Neural cell (in vitro differentiated cells): Measurements from ENCODE around the gene SPACA6. TPM values are rescaled to one million over a fixed set of nuclear protein-coding genes. Genes with fewer than 3 reads are reported as not detected.

Experiments
- H2AFZ ChIP-seq: fragments of 200-600, 300-800 bp; sonication (generic), shearing (Covaris generic); 2 replicates; pipeline ENCODE4 v1.6.0; 2014; ENCODE audit warnings: low read depth, mild to moderate bottlenecking, antibody characterized with exemption, low read length, moderate library complexity
- H3F3A ChIP-seq: fragments of 200-600 bp; shearing (Covaris generic); 2 replicates; pipeline ENCODE4 v1.6.1; 2016; ENCODE audit warnings: mild to moderate bottlenecking, moderate library complexity, mixed read lengths, antibody characterized with exemption, low read length; ENCODE audit not compliant: insufficient read depth, poor library complexity, severe bottlenecking
- H3K27ac ChIP-seq: fragments of 200-600, 300-800 bp; sonication (generic), shearing (Covaris generic); 2 replicates; pipeline ENCODE4 v1.5.1; 2014; ENCODE audit warnings: mild to moderate bottlenecking, low read length, moderate library complexity
- H3K27me3 ChIP-seq: fragments of 300-800, 200-600 bp; sonication (generic), shearing (Covaris generic); 2 replicates; pipeline ENCODE4 v1.6.0; 2014; ENCODE audit warnings: mild to moderate bottlenecking, low read depth, low read length, moderate library complexity; ENCODE audit not compliant: insufficient read depth
- H3K36me3 ChIP-seq: fragments of 300-800, 200-600 bp; sonication (generic), shearing (Covaris generic); 2 replicates; pipeline ENCODE4 v1.5.1; 2014; ENCODE audit warnings: mild to moderate bottlenecking, antibody characterized with exemption, low read length, moderate library complexity; ENCODE audit not compliant: insufficient read depth
- H3K4me2 ChIP-seq: fragments of 300-800, 200-600 bp; sonication (generic), shearing (Covaris generic); 2 replicates; pipeline ENCODE4 v1.6.0; 2014; ENCODE audit warnings: mild to moderate bottlenecking, low read length
- H3K4me3 ChIP-seq: fragments of 300-800, 200-600 bp; sonication (generic), shearing (Covaris generic); 2 replicates; pipeline ENCODE4 v1.5.1; 2014; ENCODE audit warnings: mild to moderate bottlenecking, low read length, moderate library complexity
- H3K79me2 ChIP-seq: fragments of 200-600 bp; shearing (Covaris generic); replicated peaks from 2 replicates; pipeline ENCODE4 v1.6.0; 2014; ENCODE audit warnings: mild to moderate bottlenecking, low read length, moderate library complexity; ENCODE audit not compliant: insufficient read depth
- H3K9ac ChIP-seq: fragments of 300-800, 200-600 bp; sonication (generic), shearing (Covaris generic); 2 replicates; pipeline ENCODE4 v1.6.1; 2016; ENCODE audit warnings: mild to moderate bottlenecking, low read length, mixed read lengths
- H3K9me2 ChIP-seq: fragments of 200-600 bp; shearing (Covaris generic); 2 replicates; pipeline ENCODE4 v1.6.1; 2016; ENCODE audit warnings: mild to moderate bottlenecking, low read length, mixed read lengths; ENCODE audit not compliant: insufficient read depth
- H3K9me3 ChIP-seq: fragments of 200-600, 300-800 bp; sonication (generic), shearing (Covaris generic); 2 replicates; pipeline ENCODE4 v1.6.1; 2016; ENCODE audit warnings: mild to moderate bottlenecking, mixed run types, low read length, moderate library complexity, mixed read lengths
- H4K20me1 ChIP-seq: fragments of 200-600 bp; shearing (Covaris generic); 2 replicates; pipeline ENCODE4 v1.6.1; 2016; ENCODE audit warnings: mild to moderate bottlenecking, mixed run types; ENCODE audit not compliant: insufficient read depth
- EP300 ChIP-seq: fragments of 450-650 bp; conservative IDR thresholded peaks from 2 replicates; pipeline ENCODE4 v1.6.1; 2014; ENCODE audit warnings: antibody characterized with exemption, mild to moderate bottlenecking, moderate library complexity; ENCODE audit not compliant: poor library complexity, severe bottlenecking
- EZH2 ChIP-seq: fragments of 200-600, 300-800 bp; shearing (Covaris generic), sonication (generic); IDR thresholded peaks from 2 replicates; pipeline ENCODE4 v1.6.1; 2014; ENCODE audit warnings: antibody characterized with exemption, low read length, borderline replicate concordance, mild to moderate bottlenecking; ENCODE audit not compliant: insufficient read depth, poor library complexity, severe bottlenecking
- MXI1 ChIP-seq: fragments of 450-650 bp; conservative IDR thresholded peaks from 2 replicates; pipeline ENCODE4 v1.6.1; 2014; ENCODE audit warnings: antibody characterized with exemption, mild to moderate bottlenecking; ENCODE audit not compliant: poor library complexity, severe bottlenecking
- POLR2AphosphoS5 ChIP-seq: IDR thresholded peaks from 2 replicates; pipeline ENCODE4 v1.6.1; 2012
- RAD21 ChIP-seq: fragments of 450-650 bp; conservative IDR thresholded peaks from 2 replicates; pipeline ENCODE4 v1.6.1; 2014; ENCODE audit warnings: antibody characterized with exemption, mild to moderate bottlenecking, moderate library complexity
- SMC3 ChIP-seq: fragments of 450-650 bp; conservative IDR thresholded peaks from 2 replicates; pipeline ENCODE4 v1.6.1; 2014; ENCODE audit warnings: antibody characterized with exemption, mild to moderate bottlenecking, moderate library complexity; ENCODE audit not compliant: poor library complexity
- TAF1 ChIP-seq: IDR thresholded peaks from 2 replicates; pipeline ENCODE4 v1.6.1; 2012; ENCODE audit warnings: low read depth
- polyA plus RNA-seq: library from polyadenylated mRNA; depleted of rRNA; stranded (reverse); fragments of >200 nt; gene quantifications from 2 replicates; pipeline ENCODE4 v1.2.3, GENCODE V29; 2014
- TF ChIP-seq, protein P1 (sequence below): fragments of 450-650 bp; IDR thresholded peaks from 2 replicates; pipeline ENCODE4 v1.5.1; 2014; ENCODE audit warnings: antibody characterized with exemption, mild to moderate bottlenecking, moderate library complexity; ENCODE audit not compliant: poor library complexity, severe bottlenecking
- TF ChIP-seq, protein P2 (sequence below): IDR thresholded peaks from 2 replicates; pipeline ENCODE4 v1.6.1; 2012; ENCODE audit warnings: borderline replicate concordance

Gene SPACA6
- polyA plus RNA-seq, 1 donor from 2014 or later: 5.2 TPM

DNA sequence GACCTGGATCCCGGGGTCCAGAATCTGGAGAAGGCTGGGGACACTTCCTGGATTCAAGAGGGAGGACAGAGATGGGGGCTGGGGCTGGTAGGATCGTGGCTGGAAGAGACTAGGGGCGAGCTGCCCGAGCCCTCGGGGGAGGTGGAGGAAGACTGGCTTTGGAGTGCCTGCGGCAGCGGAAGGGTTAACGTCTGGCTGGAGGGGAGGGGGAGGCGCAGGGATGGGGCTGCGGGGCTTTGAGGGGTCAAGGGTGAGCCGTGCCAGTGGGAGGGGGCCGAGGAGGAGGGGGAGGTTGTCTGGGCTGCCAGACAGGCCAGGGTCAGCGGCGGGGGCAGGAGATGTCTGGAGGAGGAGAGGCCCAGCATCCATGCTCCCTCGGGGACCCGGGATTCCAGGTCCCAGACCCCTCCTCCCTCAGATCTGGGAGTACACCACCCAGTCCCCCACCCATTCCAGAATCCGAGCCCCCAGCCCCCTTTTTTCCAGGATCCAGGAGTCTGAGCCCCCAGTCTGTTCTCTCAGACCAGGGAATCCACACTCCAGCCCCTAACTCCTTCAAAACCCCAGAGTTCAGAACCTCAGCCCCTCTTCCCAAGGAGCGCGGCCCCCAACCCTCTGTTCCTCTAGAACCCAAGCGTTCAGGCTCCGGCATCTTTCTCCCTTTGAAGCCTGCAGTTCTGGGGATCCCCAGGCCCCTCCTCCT, 3.2 kb upstream of the SPACA6 start:
- Histone ChIP-seq H4K20me1 (peaks cover 13% of the 10 kb centered on the region), H3F3A (no peaks in the 10 kb centered on the region), H3K9me2 (no peaks in the 10 kb centered on the region), H3K79me2 (peaks cover 46% of the 10 kb centered on the region), H3K9me3 (no peaks in the 10 kb centered on the region), H3K27me3 (no peaks in the 10 kb centered on the region), H2AFZ (no peak overlapping the region), H3K4me3 (peak overlapping the region; percentile 90), H3K36me3 (no peaks in the 10 kb centered on the region), H3K9ac (peak overlapping the region; percentile 92), H3K27ac (peak overlapping the region; percentile 99), H3K4me2 (peak overlapping the region; percentile 99)
- TF ChIP-seq, protein P1, sequence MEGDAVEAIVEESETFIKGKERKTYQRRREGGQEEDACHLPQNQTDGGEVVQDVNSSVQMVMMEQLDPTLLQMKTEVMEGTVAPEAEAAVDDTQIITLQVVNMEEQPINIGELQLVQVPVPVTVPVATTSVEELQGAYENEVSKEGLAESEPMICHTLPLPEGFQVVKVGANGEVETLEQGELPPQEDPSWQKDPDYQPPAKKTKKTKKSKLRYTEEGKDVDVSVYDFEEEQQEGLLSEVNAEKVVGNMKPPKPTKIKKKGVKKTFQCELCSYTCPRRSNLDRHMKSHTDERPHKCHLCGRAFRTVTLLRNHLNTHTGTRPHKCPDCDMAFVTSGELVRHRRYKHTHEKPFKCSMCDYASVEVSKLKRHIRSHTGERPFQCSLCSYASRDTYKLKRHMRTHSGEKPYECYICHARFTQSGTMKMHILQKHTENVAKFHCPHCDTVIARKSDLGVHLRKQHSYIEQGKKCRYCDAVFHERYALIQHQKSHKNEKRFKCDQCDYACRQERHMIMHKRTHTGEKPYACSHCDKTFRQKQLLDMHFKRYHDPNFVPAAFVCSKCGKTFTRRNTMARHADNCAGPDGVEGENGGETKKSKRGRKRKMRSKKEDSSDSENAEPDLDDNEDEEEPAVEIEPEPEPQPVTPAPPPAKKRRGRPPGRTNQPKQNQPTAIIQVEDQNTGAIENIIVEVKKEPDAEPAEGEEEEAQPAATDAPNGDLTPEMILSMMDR: no peak
- TF ChIP-seq MXI1 (no peak), EZH2 (no peak), POLR2AphosphoS5 (no peak), RAD21 (no peak), SMC3 (no peak)

DNA sequence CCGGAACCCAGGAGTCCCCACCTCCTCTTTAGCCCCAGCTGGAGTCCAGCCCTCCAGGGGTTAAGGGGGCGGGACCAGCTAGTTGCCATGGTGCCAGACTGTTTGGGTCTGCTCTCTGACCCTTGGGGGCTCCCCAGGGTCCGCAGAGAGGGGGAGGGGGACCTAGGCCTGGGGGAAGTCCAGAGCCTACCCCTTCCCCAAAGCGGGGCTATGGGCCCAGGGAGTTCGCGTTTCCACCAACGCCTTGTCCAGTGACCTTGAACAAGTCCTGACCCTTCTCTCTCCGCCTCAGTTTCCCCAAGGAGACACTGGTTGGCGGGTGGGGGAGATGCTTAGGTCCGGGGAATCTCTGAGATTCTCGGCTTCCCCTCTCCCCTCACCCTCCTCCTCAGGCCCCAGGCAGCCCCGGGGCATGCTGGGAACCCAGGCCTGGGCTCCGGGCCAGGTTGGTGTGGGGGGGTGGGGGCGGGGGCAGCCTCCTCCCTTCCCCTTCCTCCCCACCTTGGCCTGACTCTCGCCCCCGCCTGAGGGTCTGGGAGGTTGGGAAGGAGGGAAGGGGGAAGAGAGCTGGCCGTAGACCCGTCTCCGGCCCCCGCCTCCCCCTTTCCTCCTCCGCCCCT, 2.6 kb upstream of the SPACA6 start:
- peak overlapping the region; percentile 90 for H3K4me3 ChIP-seq
- no peaks in the 10 kb centered on the region for H3K36me3 ChIP-seq
- H3K9ac ChIP-seq: peak overlapping the region; percentile 92
- TF ChIP-seq, protein P1: no peak
- TF ChIP-seq SMC3 (no peak), POLR2AphosphoS5 (no peak)
- H3K27ac ChIP-seq: peak overlapping the region; percentile 99
- H4K20me1 ChIP-seq: peaks cover 13% of the 10 kb centered on the region
- peak overlapping the region; percentile 99 for H3K4me2 ChIP-seq
- H2AFZ ChIP-seq: peak overlapping the region; percentile 32
- peaks cover 46% of the 10 kb centered on the region for H3K79me2 ChIP-seq
- H3K27me3 ChIP-seq: no peaks in the 10 kb centered on the region
- no peaks in the 10 kb centered on the region for H3F3A ChIP-seq
- no peaks in the 10 kb centered on the region for H3K9me2 ChIP-seq
- no peaks in the 10 kb centered on the region for H3K9me3 ChIP-seq

DNA sequence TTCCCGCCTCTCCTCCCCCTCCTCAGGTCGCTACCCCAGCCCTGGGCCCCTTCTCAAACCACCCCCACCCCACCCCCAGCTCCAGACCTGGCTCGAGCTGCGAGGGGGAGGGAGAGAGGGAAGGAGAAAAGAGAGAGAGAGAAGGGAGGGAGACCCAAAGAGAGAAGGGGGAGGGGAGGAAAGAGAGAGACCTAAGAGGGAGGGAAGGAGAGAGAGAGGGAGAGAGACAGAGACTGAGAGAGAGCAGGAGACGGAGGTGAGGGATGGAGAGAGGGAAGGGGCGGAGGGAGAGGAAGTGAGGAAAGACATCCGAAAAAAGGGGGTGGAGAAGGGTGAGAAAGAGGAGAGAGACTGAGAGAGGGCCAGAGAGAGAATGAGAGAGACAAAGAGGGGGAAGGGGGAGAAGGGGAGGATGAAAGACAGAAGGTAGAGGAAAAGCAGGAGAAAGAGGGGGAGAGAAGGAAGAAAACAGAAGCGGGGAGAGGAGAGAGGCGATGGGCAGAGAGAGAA, 2.0 kb upstream of the SPACA6 start:
- no peaks in the 10 kb centered on the region for H3F3A ChIP-seq
- H3K4me3 ChIP-seq: peak overlapping the region; percentile 90
- TF ChIP-seq MXI1 (no peak), TAF1 (no peak), SMC3 (no peak), POLR2AphosphoS5 (no peak), RAD21 (no peak), EP300 (no peak), EZH2 (no peak)
- TF ChIP-seq, protein P1: no peak
- TF ChIP-seq, protein P2, sequence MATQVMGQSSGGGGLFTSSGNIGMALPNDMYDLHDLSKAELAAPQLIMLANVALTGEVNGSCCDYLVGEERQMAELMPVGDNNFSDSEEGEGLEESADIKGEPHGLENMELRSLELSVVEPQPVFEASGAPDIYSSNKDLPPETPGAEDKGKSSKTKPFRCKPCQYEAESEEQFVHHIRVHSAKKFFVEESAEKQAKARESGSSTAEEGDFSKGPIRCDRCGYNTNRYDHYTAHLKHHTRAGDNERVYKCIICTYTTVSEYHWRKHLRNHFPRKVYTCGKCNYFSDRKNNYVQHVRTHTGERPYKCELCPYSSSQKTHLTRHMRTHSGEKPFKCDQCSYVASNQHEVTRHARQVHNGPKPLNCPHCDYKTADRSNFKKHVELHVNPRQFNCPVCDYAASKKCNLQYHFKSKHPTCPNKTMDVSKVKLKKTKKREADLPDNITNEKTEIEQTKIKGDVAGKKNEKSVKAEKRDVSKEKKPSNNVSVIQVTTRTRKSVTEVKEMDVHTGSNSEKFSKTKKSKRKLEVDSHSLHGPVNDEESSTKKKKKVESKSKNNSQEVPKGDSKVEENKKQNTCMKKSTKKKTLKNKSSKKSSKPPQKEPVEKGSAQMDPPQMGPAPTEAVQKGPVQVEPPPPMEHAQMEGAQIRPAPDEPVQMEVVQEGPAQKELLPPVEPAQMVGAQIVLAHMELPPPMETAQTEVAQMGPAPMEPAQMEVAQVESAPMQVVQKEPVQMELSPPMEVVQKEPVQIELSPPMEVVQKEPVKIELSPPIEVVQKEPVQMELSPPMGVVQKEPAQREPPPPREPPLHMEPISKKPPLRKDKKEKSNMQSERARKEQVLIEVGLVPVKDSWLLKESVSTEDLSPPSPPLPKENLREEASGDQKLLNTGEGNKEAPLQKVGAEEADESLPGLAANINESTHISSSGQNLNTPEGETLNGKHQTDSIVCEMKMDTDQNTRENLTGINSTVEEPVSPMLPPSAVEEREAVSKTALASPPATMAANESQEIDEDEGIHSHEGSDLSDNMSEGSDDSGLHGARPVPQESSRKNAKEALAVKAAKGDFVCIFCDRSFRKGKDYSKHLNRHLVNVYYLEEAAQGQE: no peak
- no peaks in the 10 kb centered on the region for H3K27me3 ChIP-seq
- no peaks in the 10 kb centered on the region for H3K36me3 ChIP-seq
- H3K27ac ChIP-seq: peak overlapping the region; percentile 99
- H3K79me2 ChIP-seq: peaks cover 46% of the 10 kb centered on the region
- no peaks in the 10 kb centered on the region for H3K9me2 ChIP-seq
- H3K4me2 ChIP-seq: peak overlapping the region; percentile 79
- peak overlapping the region; percentile 32 for H2AFZ ChIP-seq
- H3K9me3 ChIP-seq: no peaks in the 10 kb centered on the region
- H3K9ac ChIP-seq: peak overlapping the region; percentile 92
- H4K20me1 ChIP-seq: peaks cover 13% of the 10 kb centered on the region
